ENCODE results near the gene HFM1. TPM values are rescaled to one million over a fixed set of nuclear protein-coding genes. Genes with fewer than 3 reads are reported as not detected.
"Not testable (repeated sequence)": the region's sequence is repeated elsewhere in the genome, so short reads cannot be mapped to it uniquely, and the experiment has no call there.

The HFM1 gene
- total and polyA plus RNA-seq, 2 experiments from 2014 or later, result 1.5 to 5.2 TPM

GRCh38 chr1:91422523-91422922 is 17.9 kb upstream of the HFM1 start:
- not testable (repeated sequence) for H3K9me2 ChIP-seq (ENCODE audit: insufficient read depth); H3K4me1 ChIP-seq (ENCODE audit: insufficient read depth); H3K36me3 Mint-ChIP-seq (ENCODE audit: low read depth); H3K36me3 ChIP-seq (ENCODE audit: insufficient read depth); H3K27me3 ChIP-seq (ENCODE audit: insufficient read depth); H2AFZ ChIP-seq; H3K9me3 Mint-ChIP-seq; H3K4me1 Mint-ChIP-seq; H3K79me2 ChIP-seq (replicated peaks; ENCODE audit: insufficient read depth); ATAC-seq; H3K27me3 Mint-ChIP-seq (ENCODE audit: insufficient read depth, low read depth, poor library complexity); DNase-seq (ENCODE audit: low spot score); H3K27ac ChIP-seq (ENCODE audit: low read depth); H3K4me2 ChIP-seq; H3K4me3 Mint-ChIP-seq; H3K4me3 ChIP-seq; H3K27ac Mint-ChIP-seq; H3F3A ChIP-seq (replicated peaks; ENCODE audit: low read depth); H4K20me1 ChIP-seq (replicated peaks; ENCODE audit: insufficient read depth)

- no peaks in the 10 kb centered on the region for H3K9me3 Mint-ChIP-seq
- no peaks in the 10 kb centered on the region for H4K20me1 ChIP-seq (replicated peaks; ENCODE audit: insufficient read depth)
- H3F3A ChIP-seq (replicated peaks; ENCODE audit: low read depth), result no peaks in the 10 kb centered on the region
- no peak overlapping the region for H3K4me2 ChIP-seq
- no peaks in the 10 kb centered on the region for H3K36me3 Mint-ChIP-seq (ENCODE audit: low read depth)
- no peaks in the 10 kb centered on the region for H3K4me1 ChIP-seq (ENCODE audit: insufficient read depth)
- no peak overlapping the region for H3K27ac ChIP-seq (ENCODE audit: low read depth)
- no peaks in the 10 kb centered on the region for H3K27me3 Mint-ChIP-seq (ENCODE audit: insufficient read depth, low read depth, poor library complexity)
- TF ChIP-seq REST (IDR thresholded peaks at IDR 0.05; ENCODE audit: unreplicated experiment) (no peak), ZNF331 (CRISPR knock-in tag; IDR thresholded peaks at IDR 0.05; ENCODE audit: low read depth) (no peak), CREB1 (CRISPR knock-in tag; IDR thresholded peaks at IDR 0.05; ENCODE audit: low read depth) (no peak), CTCF (conservative IDR thresholded peaks at IDR 0.05; ENCODE audit: low read depth in 2 of 2) (no peak), NANOG (IDR thresholded peaks at IDR 0.05; ENCODE audit: borderline replicate concordance) (no peak)
- H3K4me3 Mint-ChIP-seq, result no peak overlapping the region
- no peak overlapping the region for H3K4me3 ChIP-seq
- ATAC-seq, result no peak
- no peaks in the 10 kb centered on the region for H3K36me3 ChIP-seq (ENCODE audit: insufficient read depth)
- no peak for DNase-seq (ENCODE audit: low spot score)
- H3K27ac Mint-ChIP-seq, result no peak overlapping the region
- no peaks in the 10 kb centered on the region for H3K79me2 ChIP-seq (replicated peaks; ENCODE audit: insufficient read depth)
- H3K27me3 ChIP-seq (ENCODE audit: insufficient read depth), result no peaks in the 10 kb centered on the region
- H2AFZ ChIP-seq, result no peak overlapping the region
- no peaks in the 10 kb centered on the region for H3K9me2 ChIP-seq (ENCODE audit: insufficient read depth)
- H3K4me1 Mint-ChIP-seq, result no peaks in the 10 kb centered on the region
These were observed 7.7 kb upstream of the HFM1 start for GRCh38 chr1:91412371-91412770.

Measured in GM23338 (cell line).